Measurements from ENCODE around the gene SMYD5.
"Not testable (repeated sequence)": the region's sequence is repeated elsewhere in the genome, so short reads cannot be mapped to it uniquely, and the experiment has no call there.

The SMYD5 gene

GRCh38 chr2:73214120-73215035, at the start of gene SMYD5:
TSS of gene SMYD5 (plus strand) at chr2:73214245. CDS start at chr2:73214267, 22 bp downstream.
- DNase-seq (ENCODE audit: low read depth) = peak; percentile 80

- DNase-seq (ENCODE audit: low read depth) = not testable (repeated sequence)
Observed at GRCh38 chr2:73165978-73166377, 48.1 kb upstream of the SMYD5 start.

GRCh38 chr2:73166813-73167212, 47.2 kb upstream of the SMYD5 start:
- not testable (repeated sequence) for DNase-seq (ENCODE audit: low read depth)

GRCh38 chr2:73168348-73168747, 45.7 kb upstream of the SMYD5 start:
- DNase-seq (ENCODE audit: low read depth) = not testable (repeated sequence)

GRCh38 chr2:73170341-73170740, 43.7 kb upstream of the SMYD5 start:
- not testable (repeated sequence) for DNase-seq (ENCODE audit: low read depth)

- DNase-seq (ENCODE audit: low read depth) = peak; percentile 45
Observed at GRCh38 chr2:73172963-73173362, 41.1 kb upstream of the SMYD5 start.

- no peak for DNase-seq (ENCODE audit: low read depth)
Observed at GRCh38 chr2:73173781-73174180, 40.3 kb upstream of the SMYD5 start.

DNA sequence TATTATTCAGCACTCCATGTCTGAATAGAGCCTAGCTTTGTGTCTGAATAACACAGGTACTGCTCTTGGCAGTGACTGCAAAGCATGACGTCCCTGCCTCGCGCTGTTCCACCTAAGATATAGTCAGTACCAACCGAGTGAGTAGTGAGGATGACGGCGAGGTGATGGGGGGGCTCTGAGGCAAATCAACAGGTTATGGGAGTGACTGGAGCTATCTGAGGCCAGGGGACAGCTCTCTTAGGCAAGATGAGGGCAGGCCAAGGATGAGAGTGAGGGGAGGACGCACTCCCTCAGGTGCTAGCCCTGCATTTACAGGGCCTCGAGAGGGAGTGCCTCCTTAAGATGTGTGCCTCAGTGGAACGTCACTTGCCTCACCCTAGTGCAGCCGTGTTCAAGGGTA, 39.8 kb upstream of the SMYD5 start:
- no peak for DNase-seq (ENCODE audit: low read depth)

GRCh38 chr2:73174941-73175662, 38.9 kb upstream of the SMYD5 start:
- DNase-seq (ENCODE audit: low read depth) = no peak

GRCh38 chr2:73175663-73176204, 38.3 kb upstream of the SMYD5 start:
- peak; percentile 69 for DNase-seq (ENCODE audit: low read depth)

DNA sequence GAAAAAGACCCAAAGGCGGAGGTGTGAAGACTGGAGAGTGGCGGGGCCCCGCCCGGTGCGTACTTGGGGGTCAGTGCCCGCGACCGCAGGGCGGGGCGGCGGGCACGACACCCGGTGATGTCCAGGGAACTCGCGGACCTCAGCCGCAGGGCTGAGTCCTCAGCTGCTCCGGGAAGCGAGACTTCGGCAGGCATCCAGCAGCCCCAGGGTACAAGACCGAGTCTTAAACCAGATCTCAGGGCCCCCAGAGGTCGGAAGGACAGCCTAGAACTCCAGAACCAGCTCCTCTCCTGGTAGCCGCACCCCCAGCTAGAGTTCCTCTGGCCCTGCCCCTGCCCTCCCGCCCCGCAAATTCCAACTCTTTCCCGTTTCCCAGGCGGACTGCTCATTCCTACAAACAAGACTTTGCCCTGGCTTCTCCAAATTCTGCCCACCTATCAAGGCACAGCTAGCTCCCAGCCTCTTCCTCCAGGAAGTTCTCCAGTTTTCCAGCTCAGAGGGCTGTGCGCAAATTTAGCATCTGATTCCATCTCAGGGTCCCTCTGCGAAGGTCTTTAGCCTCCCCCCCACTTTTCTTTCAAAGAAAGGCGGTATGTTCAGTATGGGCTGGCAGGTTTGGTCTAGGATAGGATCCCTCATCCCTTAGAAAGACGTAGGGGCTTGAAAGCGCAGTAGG, 37.7 kb upstream of the SMYD5 start:
- DNase-seq (ENCODE audit: low read depth) = peak; percentile 4

DNA sequence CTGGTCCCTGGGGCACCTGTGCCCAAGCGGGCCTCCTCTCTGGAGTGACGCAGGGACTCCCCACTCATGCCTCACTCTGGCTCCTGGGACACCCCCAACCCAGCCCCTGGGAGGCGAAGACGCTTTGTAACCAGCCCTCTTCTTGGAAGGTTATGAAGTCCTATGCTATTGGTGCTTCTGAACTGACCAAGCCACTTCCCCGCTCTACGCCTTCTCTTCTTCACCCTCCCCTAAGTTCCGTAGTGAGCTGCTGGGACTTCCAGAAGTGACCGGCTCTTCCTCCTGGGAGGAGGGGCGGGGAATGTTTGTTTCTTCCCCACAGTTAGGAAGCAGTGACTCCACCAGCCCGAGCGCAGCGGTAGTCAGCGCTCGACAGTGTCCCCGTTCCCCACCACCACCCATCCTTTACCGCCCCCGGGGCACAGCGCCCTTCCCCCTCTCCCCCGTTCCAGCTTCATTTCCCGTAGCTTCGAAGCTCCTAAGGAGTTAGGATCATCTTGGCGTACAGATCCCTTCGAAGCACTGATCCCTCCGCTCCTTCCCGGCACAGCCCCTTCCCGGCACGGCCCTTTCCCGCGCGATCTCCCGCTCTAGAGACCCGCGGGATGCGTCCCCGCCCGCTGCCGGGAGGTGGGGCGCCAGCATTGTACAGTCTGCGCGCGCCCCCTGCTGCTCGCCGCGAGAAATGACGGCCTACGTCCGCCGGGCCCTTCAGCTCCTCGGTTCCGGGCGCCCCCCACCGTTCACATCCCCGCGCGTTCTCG, 37.0 kb upstream of the SMYD5 start:
- DNase-seq (ENCODE audit: low read depth) = peak; percentile 79

- no peak for DNase-seq (ENCODE audit: low read depth)
Observed at GRCh38 chr2:73177645-73178255, 36.3 kb upstream of the SMYD5 start.

- DNase-seq (ENCODE audit: low read depth) = no peak
Observed at GRCh38 chr2:73185965-73186364, 28.1 kb upstream of the SMYD5 start.

DNA sequence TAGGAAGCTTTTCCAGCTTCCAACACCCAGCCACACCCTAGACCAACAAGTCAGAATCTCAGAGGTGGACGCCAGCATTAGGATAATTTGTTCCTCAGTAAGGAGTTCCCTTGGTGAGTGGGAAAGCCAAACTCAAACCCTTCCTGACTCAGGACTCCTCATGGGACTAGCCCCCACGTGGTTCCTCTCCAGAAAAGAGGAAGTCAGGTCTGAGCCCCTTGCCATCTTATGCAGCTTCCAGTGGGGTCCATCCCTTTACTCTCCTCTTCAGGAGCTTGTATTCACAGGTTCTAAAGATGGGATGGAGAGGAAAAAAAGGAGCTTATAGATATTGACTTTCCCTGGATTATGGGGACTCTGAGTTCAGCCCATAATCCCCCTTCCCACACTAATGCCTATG, 26.5 kb upstream of the SMYD5 start:
- DNase-seq (ENCODE audit: low read depth) = no peak

DNA sequence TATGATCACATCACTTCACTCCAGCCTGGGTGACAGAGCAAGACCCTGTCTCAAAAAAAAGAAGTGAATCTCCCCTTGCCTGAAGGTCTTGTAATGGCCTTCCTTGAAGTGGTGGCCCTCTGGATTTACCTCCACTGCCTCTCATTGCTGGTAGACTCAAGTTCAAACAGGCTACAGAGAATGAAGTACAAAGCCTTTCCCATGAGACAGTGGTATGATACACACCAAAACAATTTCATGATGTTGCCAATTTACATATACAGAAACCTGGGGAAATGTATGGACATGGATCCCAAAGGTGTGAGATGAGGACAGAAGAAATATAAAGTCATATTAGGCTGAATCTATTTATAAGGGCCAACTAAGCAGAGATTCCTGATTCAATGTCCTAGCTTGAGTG, 16.5 kb upstream of the SMYD5 start:
- no peak for DNase-seq (ENCODE audit: low read depth)

DNA sequence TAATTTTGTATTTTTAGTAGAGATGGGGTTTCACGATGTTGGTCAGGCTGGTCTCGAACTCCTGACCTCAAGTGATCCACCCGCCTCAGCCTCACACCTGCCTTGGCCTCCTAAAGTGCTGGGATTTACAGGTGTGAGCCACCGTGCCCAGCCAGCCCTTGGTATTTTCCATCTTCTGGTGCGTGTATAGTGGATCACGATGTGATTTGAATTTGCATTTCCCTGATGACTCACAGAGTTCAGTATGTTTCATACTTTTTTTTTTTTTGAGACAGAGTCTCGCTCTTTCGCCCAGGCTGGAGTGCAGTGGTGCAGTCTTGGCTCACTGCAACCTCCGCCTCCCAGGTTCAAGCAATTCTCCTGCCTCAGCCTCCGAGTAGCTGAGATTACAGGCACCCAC, 13.8 kb upstream of the SMYD5 start:
- DNase-seq (ENCODE audit: low read depth) = peak; percentile 28

DNA sequence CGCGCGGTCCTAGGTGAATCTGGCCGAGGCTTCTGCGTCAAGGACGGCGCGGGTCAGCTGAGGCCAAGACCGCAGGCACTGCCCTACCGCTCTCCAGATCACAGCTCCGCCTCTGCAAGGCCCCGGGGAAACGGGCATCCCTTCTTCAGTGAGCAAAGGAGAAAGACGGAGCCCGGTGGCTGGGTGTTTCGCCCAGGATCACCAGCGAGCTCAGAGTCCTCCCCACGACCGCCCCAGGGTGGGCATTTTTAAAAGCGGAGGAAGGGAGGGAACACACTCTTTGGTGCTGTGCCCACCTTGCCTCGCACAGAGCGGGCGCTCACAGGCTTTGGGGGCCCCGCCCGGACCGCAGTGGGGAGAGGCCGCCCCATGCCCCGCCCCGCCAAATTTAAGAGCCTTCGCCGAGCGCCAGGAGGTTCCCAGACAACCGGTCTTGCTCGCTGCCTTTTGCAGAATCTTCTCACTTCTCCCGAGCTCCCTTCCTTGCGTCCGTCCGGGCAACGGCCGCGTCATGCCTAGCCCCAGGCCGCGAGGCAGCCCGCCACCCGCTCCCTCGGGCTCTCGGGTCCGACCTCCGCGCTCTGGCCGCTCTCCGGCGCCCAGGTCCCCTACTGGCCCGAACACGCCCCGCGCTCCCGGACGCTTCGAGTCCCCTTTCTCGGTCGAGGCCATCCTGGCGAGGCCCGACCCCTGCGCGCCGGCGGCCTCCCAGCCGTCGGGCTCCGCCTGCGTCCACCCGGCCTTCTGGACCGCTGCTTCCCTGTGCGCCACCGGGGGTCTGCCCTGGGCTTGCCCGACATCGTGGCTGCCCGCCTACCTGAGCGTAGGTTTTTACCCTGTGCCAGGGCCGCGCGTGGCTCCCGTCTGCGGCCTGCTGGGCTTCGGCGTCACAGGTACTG, 11.6 kb upstream of the SMYD5 start, which contains the start of gene NOTO:
NOTO (plus strand) TSS at position 419 of the 899 bp plus-strand sequence; CDS start at position 512, 93 bp downstream.
- no peak for DNase-seq (ENCODE audit: low read depth)

DNA sequence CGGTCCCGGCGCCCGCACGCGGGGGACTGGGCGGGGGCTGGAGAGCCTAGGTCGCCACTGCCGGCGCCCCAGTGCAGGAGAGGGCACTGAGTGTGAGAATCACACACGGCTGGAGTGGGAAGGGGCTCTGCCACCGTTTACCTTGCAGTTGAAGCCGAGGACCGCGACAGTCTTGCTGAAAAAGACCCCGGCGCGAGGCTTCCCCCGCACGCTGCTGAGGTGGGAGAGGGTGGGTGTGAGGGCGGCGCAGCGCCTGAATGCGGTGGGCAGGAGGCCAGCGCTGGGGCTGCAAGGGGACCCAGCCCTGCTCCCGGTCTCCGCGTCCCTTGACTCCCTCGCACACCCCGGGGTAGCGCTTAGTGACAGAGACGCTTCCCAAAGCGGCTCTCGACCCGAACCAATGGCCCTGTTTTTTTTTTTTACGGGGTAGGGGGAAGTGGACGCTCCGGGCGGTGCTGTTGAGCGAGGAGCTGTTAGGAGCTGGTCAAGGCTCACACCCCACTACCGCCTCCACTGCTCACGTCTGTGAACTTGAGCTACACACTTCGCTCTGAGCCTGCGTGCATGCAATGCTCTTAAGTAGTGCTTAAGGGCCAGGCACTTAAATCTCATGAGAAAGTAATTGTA, 10.9 kb upstream of the SMYD5 start:
- no peak for DNase-seq (ENCODE audit: low read depth)

Measured in iris pigment epithelial cell (primary cell).